Ectodermal cell (in vitro differentiated cells): ENCODE measurements around the gene SSRP1. TPM values are rescaled to one million over a fixed set of nuclear protein-coding genes. Genes with fewer than 3 reads are reported as not detected.

Source experiments
- H3K27ac ChIP-seq: 2 replicates; pipeline ENCODE4 v1.7.0; 2013; ENCODE audit warnings: mild to moderate bottlenecking, low read depth, low read length; ENCODE audit not compliant: insufficient read depth, poor library complexity, severe bottlenecking
- H3K27me3 ChIP-seq: 2 replicates; pipeline ENCODE4 v1.7.0; 2013; ENCODE audit warnings: mild to moderate bottlenecking, low read length; ENCODE audit not compliant: insufficient read depth, control insufficient read depth, poor library complexity, severe bottlenecking
- H3K36me3 ChIP-seq: one replicate; pipeline ENCODE4 v1.7.0; 2013; ENCODE audit warnings: low read length; ENCODE audit not compliant: control insufficient read depth, insufficient read depth
- H3K4me1 ChIP-seq: one replicate; pipeline ENCODE4 v1.7.0; 2013; ENCODE audit warnings: low read length; ENCODE audit not compliant: control insufficient read depth, insufficient read depth
- H3K4me3 ChIP-seq: 2 replicates; pipeline ENCODE4 v1.7.0; 2013; ENCODE audit warnings: low read depth, low read length, control low read depth; ENCODE audit not compliant: insufficient read depth
- H3K9me3 ChIP-seq: 2 replicates; pipeline ENCODE4 v1.7.0; 2013; ENCODE audit warnings: mild to moderate bottlenecking, low read length, moderate library complexity; ENCODE audit not compliant: control insufficient read depth
- WGBS, 2 experiments: methylation state at CpG; one replicate each; pipeline ENCODE4 v1.1.7; 2013; ENCODE audit warnings: missing lambda C conversion rate in 2 of 2; 5-methylcytosine and 5-hydroxymethylcytosine counted together
- polyA plus RNA-seq, 4 experiments: library from polyadenylated mRNA; stranded (reverse); fragments of 50-300 nt; gene quantifications; one replicate each; pipeline ENCODE4 v1.2.3, GENCODE V29; 2013

SSRP1 gene, protein sequence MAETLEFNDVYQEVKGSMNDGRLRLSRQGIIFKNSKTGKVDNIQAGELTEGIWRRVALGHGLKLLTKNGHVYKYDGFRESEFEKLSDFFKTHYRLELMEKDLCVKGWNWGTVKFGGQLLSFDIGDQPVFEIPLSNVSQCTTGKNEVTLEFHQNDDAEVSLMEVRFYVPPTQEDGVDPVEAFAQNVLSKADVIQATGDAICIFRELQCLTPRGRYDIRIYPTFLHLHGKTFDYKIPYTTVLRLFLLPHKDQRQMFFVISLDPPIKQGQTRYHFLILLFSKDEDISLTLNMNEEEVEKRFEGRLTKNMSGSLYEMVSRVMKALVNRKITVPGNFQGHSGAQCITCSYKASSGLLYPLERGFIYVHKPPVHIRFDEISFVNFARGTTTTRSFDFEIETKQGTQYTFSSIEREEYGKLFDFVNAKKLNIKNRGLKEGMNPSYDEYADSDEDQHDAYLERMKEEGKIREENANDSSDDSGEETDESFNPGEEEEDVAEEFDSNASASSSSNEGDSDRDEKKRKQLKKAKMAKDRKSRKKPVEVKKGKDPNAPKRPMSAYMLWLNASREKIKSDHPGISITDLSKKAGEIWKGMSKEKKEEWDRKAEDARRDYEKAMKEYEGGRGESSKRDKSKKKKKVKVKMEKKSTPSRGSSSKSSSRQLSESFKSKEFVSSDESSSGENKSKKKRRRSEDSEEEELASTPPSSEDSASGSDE
- polyA plus RNA-seq (2013, experiment 1 of 4), result 299 TPM
- polyA plus RNA-seq (2013, experiment 2 of 4), result 260 TPM
- 251 TPM for polyA plus RNA-seq (2013, experiment 3 of 4)
- 277 TPM for polyA plus RNA-seq (2013, experiment 4 of 4)

DNA sequence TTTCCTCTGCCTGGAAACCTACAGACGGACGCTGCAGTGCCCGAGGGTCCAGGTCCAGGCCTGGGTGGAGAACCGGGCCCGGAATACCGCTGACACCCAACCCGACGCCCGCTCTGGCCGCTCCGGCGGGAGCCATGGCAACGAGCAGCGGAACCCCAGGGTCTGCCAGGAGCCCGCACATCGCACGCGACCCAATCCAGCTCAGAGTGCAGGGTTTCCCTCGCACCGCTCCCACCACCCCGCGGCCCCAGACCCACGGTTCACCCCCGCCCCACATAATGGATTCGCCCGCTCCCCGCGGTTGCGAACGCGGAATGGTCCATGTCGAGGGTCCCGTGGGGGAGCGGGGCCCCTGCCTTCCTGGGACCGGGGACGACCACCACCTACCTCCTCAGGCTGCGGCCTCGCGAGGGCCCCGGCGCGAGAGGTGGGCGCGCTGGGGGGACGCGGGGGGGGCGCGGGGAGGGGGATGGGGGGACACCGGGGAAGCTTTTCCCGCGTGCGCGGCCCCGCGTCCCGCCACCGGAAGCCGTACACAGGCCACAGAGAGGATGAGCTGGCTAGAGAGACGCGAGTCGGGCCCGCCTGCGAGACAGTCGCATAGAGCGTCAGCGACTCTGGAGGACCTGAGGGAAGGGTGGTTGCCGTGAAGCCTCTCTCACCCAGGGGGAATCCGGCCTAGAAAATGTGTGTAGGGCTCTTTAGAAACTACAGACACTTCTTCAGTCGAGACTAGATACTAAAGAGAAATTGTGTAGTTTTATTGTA lies at the start of gene SSRP1:
SSRP1 (minus strand) TSS at position 550 of the 768 bp plus-strand sequence. CDS start 771 bp downstream, outside the sequence.
- Histone ChIP-seq H3K9me3 (no peaks in the 10 kb centered on the region), H3K27ac (peak within 1 kb of the TSS; percentile 51), H3K27me3 (no peaks in the 10 kb centered on the region), H3K36me3 (peaks cover 32% of the 10 kb centered on the region), H3K4me3 (peak within 1 kb of the TSS; percentile 90), H3K4me1 (peaks cover 32% of the 10 kb centered on the region)
- 1% methylated on average over 69 of the region's 69 CpGs for WGBS, 2 experiments

DNA sequence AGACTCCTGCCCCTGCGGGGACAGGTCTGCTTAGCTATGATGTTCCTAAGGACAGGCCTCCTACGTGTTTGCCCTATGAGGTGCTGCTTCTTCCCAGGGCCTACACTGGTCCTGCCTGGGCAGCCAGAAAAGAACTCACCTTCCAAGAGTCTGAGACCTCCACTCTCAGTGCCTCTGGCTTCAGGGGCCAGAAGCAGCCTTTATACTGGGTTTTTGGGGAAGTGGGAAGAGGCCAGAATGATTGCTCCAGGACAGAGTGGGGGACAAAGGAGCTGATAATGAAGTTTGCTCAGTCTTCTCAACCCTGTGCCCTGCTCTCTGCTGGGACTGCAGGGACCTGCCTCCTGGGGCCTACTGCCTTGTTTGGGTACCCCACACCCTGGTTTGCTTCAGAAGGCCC lies 45.3 kb upstream of the SSRP1 start, which contains the start of gene PRG3:
PRG3 (minus strand) TSS at position 176 of the 400 bp plus-strand sequence. CDS start 442 bp downstream, outside the sequence.
- Histone ChIP-seq H3K27ac (no peak within 1 kb of the TSS), H3K9me3 (no peaks in the 10 kb centered on the region), H3K27me3 (peaks cover 4% of the 10 kb centered on the region), H3K36me3 (no peaks in the 10 kb centered on the region), H3K4me1 (no peaks in the 10 kb centered on the region), H3K4me3 (no peak within 1 kb of the TSS)
- 73 to 76% methylated on average over 2 of the region's 2 CpGs for WGBS, 2 experiments

DNA sequence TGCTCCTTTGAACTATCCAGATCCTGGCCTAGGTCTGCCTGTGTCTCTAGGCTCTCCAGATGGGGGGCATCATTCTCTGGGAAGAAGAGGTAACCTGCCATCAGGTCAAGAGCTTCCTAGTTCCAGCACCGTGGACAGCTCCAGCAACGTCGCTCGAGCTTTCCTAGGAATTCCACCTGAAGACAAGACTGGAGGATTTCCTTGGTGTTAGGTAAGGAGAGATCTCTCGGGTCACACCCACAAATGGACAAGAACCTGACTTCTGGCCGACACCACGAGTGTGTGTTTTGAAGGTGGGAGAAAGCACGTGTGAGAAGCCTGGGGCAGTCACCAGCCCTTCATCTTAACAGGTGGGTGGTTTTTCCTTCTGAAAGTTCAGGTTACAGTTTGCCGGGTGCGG lies 44.0 kb upstream of the SSRP1 start:
- H3K27ac ChIP-seq, result no peak overlapping the region
- 32 to 37% methylated on average over 10 of the region's 10 CpGs for WGBS, 2 experiments
- H3K36me3 ChIP-seq, result no peaks in the 10 kb centered on the region
- H3K27me3 ChIP-seq, result peaks cover 4% of the 10 kb centered on the region
- H3K9me3 ChIP-seq, result no peaks in the 10 kb centered on the region
- no peaks in the 10 kb centered on the region for H3K4me1 ChIP-seq
- no peak overlapping the region for H3K4me3 ChIP-seq

DNA sequence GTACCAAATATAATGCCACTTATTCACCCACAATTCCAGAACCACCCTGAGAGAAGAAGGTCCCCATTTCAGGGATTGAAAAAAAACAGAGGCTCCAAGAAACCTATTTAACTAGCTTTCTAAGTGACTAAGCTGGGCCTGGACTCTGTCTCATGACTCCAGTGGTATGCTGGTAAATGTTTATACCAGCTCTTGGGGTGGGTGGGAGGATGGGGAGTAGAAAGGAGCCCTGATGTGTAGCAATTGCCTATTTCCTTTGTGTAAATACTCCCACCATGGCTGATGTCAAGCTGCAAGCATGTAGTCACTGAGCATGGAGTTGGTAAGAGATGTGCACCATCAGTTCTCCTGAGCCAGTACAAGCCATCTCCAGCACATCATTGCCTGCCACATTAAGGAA lies 42.5 kb upstream of the SSRP1 start:
- no peaks in the 10 kb centered on the region for H3K9me3 ChIP-seq
- no peak overlapping the region for H3K27ac ChIP-seq
- H3K36me3 ChIP-seq, result no peaks in the 10 kb centered on the region
- peaks cover 4% of the 10 kb centered on the region for H3K27me3 ChIP-seq
- no peaks in the 10 kb centered on the region for H3K4me1 ChIP-seq
- no peak overlapping the region for H3K4me3 ChIP-seq

DNA sequence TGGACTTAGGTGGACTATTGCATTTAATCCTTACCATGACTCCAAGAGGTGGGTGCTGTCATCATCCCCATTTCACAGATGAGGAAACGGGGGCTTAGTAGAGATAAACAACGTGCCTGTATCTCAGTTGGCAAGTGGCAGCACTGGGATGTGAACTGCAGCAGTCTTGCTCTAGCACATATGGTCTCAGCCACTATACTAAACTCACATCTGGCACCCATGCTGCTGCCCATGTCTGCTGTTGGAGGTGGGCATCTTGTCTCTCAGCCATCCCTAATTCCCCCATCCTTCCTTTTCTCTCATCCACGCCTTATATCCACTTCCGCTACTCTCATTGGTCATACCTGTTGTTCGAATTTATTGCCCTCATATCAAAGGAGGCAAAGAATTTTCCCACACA lies 41.4 kb upstream of the SSRP1 start:
- H3K9me3 ChIP-seq, result no peaks in the 10 kb centered on the region
- H3K36me3 ChIP-seq, result no peaks in the 10 kb centered on the region
- H3K27ac ChIP-seq, result no peak overlapping the region
- H3K4me1 ChIP-seq, result no peaks in the 10 kb centered on the region
- peaks cover 4% of the 10 kb centered on the region for H3K27me3 ChIP-seq
- H3K4me3 ChIP-seq, result no peak overlapping the region
- 74 to 84% methylated on average over 5 of the region's 5 CpGs for WGBS, 2 experiments

DNA sequence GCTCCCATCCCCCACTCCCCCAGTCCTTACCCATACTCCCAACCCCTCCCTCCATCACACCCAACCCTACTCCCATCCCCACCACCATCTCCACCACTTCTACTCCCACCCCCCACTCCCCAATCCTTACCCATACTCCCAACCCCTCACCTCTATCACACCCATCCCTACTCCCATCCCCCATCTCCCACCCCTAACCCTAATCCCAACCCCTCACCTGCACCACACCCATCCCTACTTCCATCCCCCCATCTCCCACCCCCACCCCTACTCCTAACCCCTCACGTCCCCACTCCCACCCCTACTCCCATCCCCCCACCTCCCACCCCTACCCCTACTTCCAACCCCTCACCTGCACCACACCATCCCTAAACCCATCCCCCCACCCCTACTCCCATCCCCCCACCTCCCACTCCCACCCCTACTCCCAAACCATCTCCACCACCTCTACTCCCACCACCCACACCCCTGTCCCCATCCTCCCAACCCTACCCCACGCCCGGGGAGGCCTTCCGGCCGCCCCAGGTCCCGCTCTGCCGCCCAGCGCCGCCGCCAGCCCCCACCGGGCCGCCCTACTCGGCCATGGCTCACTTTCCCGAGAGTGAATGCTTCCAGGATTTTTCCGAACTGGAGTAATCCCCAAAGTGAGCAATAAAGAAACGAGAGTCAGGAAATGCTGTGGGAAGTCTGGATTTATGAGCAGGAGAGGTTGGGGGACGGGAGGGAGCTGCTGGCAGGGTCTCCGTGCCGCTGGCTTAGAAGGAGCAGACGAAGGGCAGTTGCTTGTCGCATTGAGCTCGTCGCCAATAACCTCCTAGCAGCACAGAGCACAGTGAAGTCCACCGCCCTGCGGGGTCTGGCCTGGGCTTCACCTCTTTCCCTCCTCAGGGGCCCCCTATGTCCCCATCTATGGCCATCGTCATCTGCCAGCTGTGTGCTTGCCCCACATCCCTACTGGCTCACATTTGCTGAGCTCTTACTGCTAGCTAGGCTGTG lies 40.7 kb upstream of the SSRP1 start:
- Histone ChIP-seq H3K9me3 (no peaks in the 10 kb centered on the region), H3K4me3 (no peak overlapping the region), H3K36me3 (no peaks in the 10 kb centered on the region), H3K27ac (no peak overlapping the region), H3K4me1 (no peaks in the 10 kb centered on the region), H3K27me3 (peaks cover 4% of the 10 kb centered on the region)
- 72 to 78% methylated on average over 25 of the region's 26 CpGs for WGBS, 2 experiments

DNA sequence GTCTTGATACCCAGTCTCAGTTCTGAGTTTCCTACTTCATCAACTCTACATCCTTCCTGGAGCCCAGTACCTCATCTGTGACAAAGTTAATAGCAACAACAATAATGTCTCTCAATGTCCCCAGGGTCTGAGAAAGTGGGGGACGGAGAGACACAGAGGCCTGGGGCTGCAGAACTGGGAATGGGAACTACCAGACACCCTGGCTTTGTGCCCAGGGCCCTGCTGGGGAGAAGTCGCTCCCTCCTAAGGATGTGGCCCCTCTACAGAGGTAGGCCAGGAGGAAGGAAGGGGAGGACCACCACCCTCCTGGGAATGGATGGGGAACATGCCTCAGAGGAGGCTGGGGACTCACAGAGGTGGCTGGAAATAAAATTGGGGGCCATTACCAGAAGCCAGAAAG lies 39.8 kb upstream of the SSRP1 start:
- Histone ChIP-seq H3K27me3 (peaks cover 4% of the 10 kb centered on the region), H3K36me3 (no peaks in the 10 kb centered on the region), H3K9me3 (no peaks in the 10 kb centered on the region), H3K4me3 (no peak overlapping the region), H3K4me1 (no peaks in the 10 kb centered on the region), H3K27ac (no peak overlapping the region)
- WGBS, 2 experiments, result 88 to 89% methylated on average over 2 of the region's 2 CpGs

DNA sequence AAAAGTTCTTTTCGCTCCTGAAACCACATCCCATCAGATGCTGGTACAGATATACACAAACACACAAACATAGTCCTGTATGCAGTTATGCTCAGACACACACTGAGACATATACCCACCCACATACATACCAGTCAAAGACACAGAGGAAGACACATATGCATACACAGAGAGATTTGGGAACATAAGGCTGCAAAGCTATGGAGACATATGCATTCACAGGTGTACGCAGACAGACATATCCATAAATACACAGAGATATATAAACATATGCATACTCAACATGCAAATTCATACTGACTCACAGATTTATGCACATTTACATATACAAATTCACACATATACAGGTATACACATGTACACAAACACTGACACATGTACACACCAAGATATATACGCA lies 39.3 kb upstream of the SSRP1 start:
- H3K4me3 ChIP-seq, result no peak overlapping the region
- H3K4me1 ChIP-seq, result no peaks in the 10 kb centered on the region
- H3K36me3 ChIP-seq, result no peaks in the 10 kb centered on the region
- no peak overlapping the region for H3K27ac ChIP-seq
- H3K9me3 ChIP-seq, result no peaks in the 10 kb centered on the region
- H3K27me3 ChIP-seq, result peaks cover 4% of the 10 kb centered on the region
- WGBS, 2 experiments, result 92 to 95% methylated on average over 3 of the region's 3 CpGs

DNA sequence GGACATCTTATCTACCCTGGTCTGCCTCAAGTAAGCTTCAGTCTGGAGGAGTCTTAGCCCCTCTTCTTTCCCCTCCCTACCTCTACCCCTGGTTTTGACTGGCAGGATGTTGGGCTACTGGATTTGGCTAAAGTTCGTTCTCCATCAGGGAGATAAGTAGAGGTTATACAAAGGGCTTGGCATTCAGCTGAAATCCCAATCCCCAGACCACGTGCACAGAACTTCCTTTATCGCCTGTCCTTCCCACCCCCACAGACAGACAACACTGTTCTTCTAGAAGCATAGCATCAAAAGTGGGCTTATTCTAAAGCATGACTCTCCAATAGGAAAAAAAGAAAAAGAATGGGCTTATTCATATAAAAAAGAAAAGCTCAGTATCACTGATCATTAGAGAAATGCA lies 37.5 kb upstream of the SSRP1 start:
- WGBS, 2 experiments, result 81 to 87% methylated on average over 3 of the region's 3 CpGs
- H3K4me3 ChIP-seq, result no peak overlapping the region

More for the DNA sequence above, 37.5 kb upstream of the SSRP1 start:
- Histone ChIP-seq H3K27me3 (no peaks in the 10 kb centered on the region), H3K9me3 (no peaks in the 10 kb centered on the region), H3K4me1 (no peaks in the 10 kb centered on the region), H3K27ac (no peak overlapping the region), H3K36me3 (no peaks in the 10 kb centered on the region)
